ENCODE results near the gene TRPC1. TPM values are rescaled to one million over a fixed set of nuclear protein-coding genes. Genes with fewer than 3 reads are reported as not detected.
A peak's percentile ranks its signal among the peaks of the same experiment; 100 is the strongest.

TRPC1 gene
- total RNA-seq, 2 experiments from 2014 or later: 2.8 to 3.8 TPM

DNA sequence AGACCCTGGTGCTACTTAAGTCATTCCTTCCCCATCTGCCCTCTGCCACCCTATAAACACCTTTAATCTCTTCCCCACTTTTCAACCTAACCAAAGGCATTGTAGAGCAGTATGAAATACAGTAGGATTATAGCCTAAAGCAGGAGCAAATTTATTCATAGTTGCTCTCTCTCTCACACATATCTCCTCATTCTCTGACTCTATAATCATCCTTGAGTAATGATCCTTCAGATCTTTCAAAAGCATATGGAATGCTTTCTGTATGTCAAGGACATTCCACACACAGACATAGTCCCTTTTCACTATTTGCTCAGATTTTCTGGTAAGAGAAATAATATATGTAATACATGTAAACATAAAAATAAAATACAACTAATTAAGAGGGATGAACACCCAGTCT is 54.1 kb downstream of the TRPC1 start:
- Mint-ChIP-seq H3K4me1 (ENCODE audit: low read depth) (no peaks in the 10 kb centered on the region), H3K27ac (no peak overlapping the region), H3K36me3 (peaks cover 7% of the 10 kb centered on the region), H3K9me3 (peaks cover 3% of the 10 kb centered on the region), H3K27me3 (no peaks in the 10 kb centered on the region), H3K4me3 (no peak overlapping the region)
- intact Hi-C loops (cut with micrococcal nuclease): no loop called here
- CTCF ChIA-PET: no interaction called here
- POLR2A ChIA-PET: no interaction called here
- DNase-seq: no peak

DNA sequence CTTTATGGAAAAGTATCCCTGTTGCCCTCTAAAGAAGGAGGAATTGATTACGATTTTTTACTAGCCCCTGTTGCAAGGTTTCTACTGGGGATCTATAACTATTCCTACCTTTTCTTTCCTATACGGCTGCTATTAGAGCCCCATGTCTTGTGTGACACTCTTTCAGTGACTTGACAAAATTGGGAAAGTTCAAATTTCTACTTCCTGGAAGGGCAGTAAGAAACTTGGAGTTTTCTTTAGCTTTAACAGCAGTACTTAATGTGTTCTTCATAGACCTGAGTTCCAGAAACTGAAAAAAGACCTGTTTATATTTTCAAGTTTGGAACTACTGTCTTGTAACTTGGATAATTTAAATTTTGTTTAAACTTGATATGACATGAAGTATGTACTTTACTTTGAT is 54.7 kb downstream of the TRPC1 start:
- Mint-ChIP-seq H3K9me3 (no peaks in the 10 kb centered on the region), H3K27me3 (no peaks in the 10 kb centered on the region), H3K27ac (no peak overlapping the region), H3K36me3 (peaks cover 4% of the 10 kb centered on the region), H3K4me3 (no peak overlapping the region), H3K4me1 (ENCODE audit: low read depth) (no peaks in the 10 kb centered on the region)
- DNase-seq: no peak
- intact Hi-C loops (cut with micrococcal nuclease): no loop called here
- CTCF ChIA-PET: no interaction called here
- POLR2A ChIA-PET: no interaction called here

DNA sequence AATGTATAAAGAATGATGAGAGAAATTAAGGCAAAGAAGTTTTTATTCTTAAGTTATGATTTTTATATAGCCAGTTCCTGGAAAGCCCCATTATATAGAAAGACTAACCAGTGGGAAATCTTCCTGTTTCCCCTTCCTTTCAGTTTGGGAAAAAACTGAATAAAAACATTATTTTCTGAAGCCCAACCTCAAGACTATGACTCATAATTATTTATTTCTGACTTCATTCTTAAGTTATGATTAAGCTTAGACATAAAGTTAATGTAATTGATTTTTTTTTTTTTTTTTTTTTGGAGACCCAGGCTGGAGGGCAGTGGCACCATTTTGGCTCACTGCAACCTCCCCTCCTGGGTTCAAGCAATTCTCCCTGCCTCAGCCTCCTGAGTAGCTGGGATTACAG is 55.8 kb downstream of the TRPC1 start:
- intact Hi-C loops (cut with micrococcal nuclease): no loop called here
- Mint-ChIP-seq H3K4me1 (ENCODE audit: low read depth) (no peaks in the 10 kb centered on the region), H3K9me3 (no peaks in the 10 kb centered on the region), H3K27ac (no peak overlapping the region), H3K36me3 (peaks cover 3% of the 10 kb centered on the region), H3K27me3 (no peaks in the 10 kb centered on the region), H3K4me3 (no peak overlapping the region)
- ChIA-PET POLR2A (no interaction called here), CTCF (no interaction called here)
- no peak for DNase-seq

DNA sequence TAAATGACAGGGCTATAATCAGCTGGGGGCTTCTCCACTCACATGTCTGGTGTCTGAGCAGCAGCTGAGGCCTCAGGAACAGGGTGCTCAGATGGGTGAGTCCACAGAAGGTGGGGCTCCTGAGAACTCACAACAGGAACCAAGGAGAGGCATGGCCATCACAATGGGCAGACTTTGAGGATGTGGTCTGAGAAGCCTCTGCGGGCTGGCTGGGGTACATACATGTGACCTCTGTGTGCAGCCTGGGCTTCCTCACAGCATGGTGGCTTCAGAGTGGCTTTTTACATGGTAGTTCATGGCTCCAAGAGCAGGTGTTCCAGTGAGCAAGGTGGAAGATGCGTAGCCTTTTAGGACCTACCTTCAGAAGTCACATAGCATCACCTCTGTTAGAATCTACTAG is 58.8 kb downstream of the TRPC1 start:
- no peak for DNase-seq
- CTCF ChIA-PET: no interaction called here
- Mint-ChIP-seq H3K4me1 (ENCODE audit: low read depth) (no peaks in the 10 kb centered on the region), H3K27ac (no peak overlapping the region), H3K9me3 (no peaks in the 10 kb centered on the region), H3K27me3 (no peaks in the 10 kb centered on the region), H3K36me3 (peaks cover 5% of the 10 kb centered on the region), H3K4me3 (no peak overlapping the region)
- intact Hi-C loops (cut with micrococcal nuclease): no loop called here
- POLR2A ChIA-PET: no interaction called here

DNA sequence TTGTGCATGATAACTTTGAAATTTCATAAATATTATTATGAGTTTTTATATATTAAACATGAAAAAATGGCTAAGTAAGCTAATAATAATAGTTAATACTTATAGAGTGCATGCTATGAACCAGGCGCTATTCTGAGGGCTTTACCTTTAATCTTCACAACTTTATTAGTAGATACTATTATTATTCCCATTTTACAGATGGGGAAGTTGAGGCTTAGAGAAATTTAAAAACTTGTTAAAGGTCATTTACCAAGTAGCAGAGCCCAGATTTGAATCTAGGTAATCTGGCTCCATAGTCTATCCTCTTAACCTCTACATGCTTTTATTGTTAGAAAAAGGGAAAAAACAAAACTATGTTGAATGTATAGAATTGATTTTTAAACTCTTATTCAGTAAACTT is 60.4 kb downstream of the TRPC1 start:
- H3K27me3 Mint-ChIP-seq: no peaks in the 10 kb centered on the region
- CTCF ChIA-PET: interaction anchor here (1.3 kb wide), 1 partner anchor 8 kb away, joined by 3 read pairs; no protein-coding TSS in a partner anchor
- H3K27ac Mint-ChIP-seq: no peak overlapping the region
- H3K4me1 Mint-ChIP-seq (ENCODE audit: low read depth): no peaks in the 10 kb centered on the region
- no peak for DNase-seq
- POLR2A ChIA-PET: no interaction called here
- H3K4me3 Mint-ChIP-seq: no peak overlapping the region
- intact Hi-C loops (cut with micrococcal nuclease): no loop called here
- no peaks in the 10 kb centered on the region for H3K9me3 Mint-ChIP-seq
- peaks cover 5% of the 10 kb centered on the region for H3K36me3 Mint-ChIP-seq

DNA sequence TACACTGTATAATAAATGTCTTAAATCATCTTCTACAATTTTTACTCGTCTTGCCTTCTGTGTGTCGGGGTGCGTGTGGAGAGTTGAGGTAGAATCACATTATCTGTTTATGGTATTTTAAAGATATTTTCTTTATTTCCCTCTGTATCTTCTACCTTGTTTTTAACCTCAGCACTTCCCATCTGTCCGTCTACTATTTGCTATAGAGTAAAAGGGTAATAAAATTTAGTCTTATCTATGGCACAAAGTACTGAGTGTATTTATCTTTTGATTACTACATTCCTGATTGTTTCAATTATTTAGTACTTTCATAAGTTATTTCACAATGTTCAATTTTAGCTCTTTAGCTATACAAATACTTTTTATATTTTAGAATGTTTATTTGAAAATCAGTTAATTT is 62.2 kb downstream of the TRPC1 start:
- Mint-ChIP-seq H3K4me1 (ENCODE audit: low read depth) (no peaks in the 10 kb centered on the region), H3K36me3 (peaks cover 5% of the 10 kb centered on the region), H3K4me3 (no peak overlapping the region), H3K9me3 (no peaks in the 10 kb centered on the region), H3K27ac (no peak overlapping the region), H3K27me3 (no peaks in the 10 kb centered on the region)
- no peak for DNase-seq
- ChIA-PET CTCF (no interaction called here), POLR2A (no interaction called here)
- intact Hi-C loops (cut with micrococcal nuclease): no loop called here

DNA sequence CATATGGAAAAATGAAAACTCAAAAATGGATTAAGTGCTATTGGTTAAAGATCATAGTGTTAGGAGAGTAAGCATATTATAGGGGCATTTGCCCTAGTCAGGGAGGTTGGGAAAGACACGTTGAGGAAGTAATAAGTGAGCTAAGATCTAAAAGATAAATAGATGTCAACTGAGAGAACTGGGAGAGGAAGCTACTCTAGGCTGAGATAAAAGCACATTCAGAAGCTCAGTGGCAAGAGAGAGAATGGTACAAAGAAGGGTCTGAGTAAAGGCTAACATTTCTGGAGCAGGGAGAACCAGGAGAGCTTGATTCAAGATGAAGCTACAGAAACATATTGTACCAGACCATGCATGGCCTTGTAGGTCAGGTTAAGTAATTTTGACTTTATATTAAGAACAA is 63.9 kb downstream of the TRPC1 start:
- no peaks in the 10 kb centered on the region for H3K4me1 Mint-ChIP-seq (ENCODE audit: low read depth)
- no peak overlapping the region for H3K4me3 Mint-ChIP-seq
- DNase-seq: no peak
- H3K36me3 Mint-ChIP-seq: peaks cover 2% of the 10 kb centered on the region
- no peaks in the 10 kb centered on the region for H3K27me3 Mint-ChIP-seq
- POLR2A ChIA-PET: no interaction called here
- H3K9me3 Mint-ChIP-seq: no peaks in the 10 kb centered on the region
- CTCF ChIA-PET: interaction anchor here (2.2 kb wide), 1 partner anchor 41 kb away, joined by 5 read pairs; no protein-coding TSS in a partner anchor
- intact Hi-C loops (cut with micrococcal nuclease): no loop called here
- no peak overlapping the region for H3K27ac Mint-ChIP-seq

DNA sequence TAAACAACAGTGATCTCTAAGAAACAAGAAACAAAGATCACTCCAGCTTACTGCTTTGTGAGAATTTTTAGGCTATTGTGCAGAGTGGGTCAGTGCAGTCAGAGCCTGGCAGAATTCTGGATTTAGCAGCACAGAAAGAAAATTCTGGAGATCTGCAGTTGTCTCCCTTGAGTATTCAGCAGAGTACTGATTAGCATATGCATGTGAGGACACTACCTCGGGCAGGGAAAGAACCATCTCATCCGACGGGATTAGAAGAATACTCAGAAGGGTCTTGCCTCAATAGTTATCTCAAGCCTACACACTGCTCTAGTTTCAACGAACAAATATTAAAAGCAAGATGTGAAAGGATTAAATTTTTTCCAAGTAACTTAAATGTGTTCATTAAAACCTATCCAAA is 70.7 kb downstream of the TRPC1 start:
- no peak for DNase-seq
- Mint-ChIP-seq H3K27ac (no peak overlapping the region), H3K9me3 (no peaks in the 10 kb centered on the region), H3K4me1 (ENCODE audit: low read depth) (no peaks in the 10 kb centered on the region), H3K4me3 (no peak overlapping the region), H3K27me3 (no peaks in the 10 kb centered on the region), H3K36me3 (no peaks in the 10 kb centered on the region)
- POLR2A ChIA-PET: no interaction called here
- intact Hi-C loops (cut with micrococcal nuclease): no loop called here
- CTCF ChIA-PET: no interaction called here

DNA sequence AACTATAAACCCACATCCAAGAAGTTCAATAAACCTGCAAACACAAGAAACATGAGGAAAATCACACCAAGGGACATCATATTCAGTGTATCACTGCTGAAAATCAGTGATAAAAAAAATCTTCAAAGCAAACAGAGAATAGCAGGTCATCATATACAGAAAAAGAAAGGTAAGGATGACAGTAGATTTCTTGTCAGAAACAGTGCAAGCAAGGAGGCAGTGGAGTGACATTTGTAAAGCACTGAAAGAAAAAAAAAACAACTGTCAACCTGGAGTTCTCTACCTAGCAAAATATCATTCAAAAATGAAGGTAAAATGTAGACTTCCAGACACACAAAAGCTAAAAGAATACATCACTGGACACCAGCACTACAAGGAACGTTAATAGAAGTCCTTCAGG is 71.5 kb downstream of the TRPC1 start:
- no peak for DNase-seq
- Mint-ChIP-seq H3K9me3 (no peaks in the 10 kb centered on the region), H3K36me3 (no peaks in the 10 kb centered on the region), H3K27ac (no peak overlapping the region), H3K4me3 (no peak overlapping the region), H3K27me3 (no peaks in the 10 kb centered on the region), H3K4me1 (ENCODE audit: low read depth) (no peaks in the 10 kb centered on the region)
- intact Hi-C loops (cut with micrococcal nuclease): no loop called here
- ChIA-PET POLR2A (no interaction called here), CTCF (no interaction called here)

DNA sequence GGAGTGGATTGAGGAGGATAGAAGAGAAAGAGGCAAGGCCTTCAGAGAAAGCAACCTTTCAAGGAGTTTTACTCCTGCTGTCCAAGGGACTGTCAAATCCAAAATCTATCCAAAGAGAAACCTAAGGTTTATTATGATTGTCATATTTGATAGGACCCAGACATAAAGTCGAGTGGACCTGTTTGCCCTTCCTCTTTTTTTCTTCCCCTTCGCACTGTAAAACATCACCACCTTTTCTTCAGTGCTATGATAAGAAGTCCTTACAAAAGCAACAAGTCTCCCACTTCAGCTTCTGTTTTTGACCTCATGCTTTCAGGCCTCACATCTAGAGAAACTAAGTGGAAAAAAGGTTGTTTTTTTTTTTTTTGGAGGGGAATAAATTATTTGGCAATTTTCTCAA is 73.0 kb downstream of the TRPC1 start:
- H3K9me3 Mint-ChIP-seq: no peaks in the 10 kb centered on the region
- no peaks in the 10 kb centered on the region for H3K36me3 Mint-ChIP-seq
- H3K4me1 Mint-ChIP-seq (ENCODE audit: low read depth): no peaks in the 10 kb centered on the region
- POLR2A ChIA-PET: no interaction called here
- intact Hi-C loops (cut with micrococcal nuclease): no loop called here
- H3K27me3 Mint-ChIP-seq: no peaks in the 10 kb centered on the region
- H3K27ac Mint-ChIP-seq: no peak overlapping the region
- no peak overlapping the region for H3K4me3 Mint-ChIP-seq
- no peak for DNase-seq
- CTCF ChIA-PET: no interaction called here

DNA sequence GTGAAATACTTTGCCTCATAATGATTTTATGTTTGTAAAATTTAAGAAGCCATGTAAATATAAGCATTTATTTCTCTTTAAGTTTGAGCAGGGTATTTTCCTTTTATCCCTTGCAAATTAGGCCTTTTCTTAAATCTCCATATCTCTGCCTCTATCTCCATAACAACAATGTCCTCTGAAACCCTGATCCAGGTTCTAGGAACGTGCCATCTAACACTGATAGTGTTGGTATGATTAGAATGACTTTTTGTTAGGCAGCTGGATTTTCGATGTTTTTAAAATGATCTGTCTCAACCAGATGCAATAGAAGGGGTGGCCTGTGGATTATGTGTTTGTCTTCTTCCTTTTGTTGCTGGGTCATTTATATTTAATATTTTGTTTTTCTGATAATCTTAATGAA is 77.9 kb downstream of the TRPC1 start:
- Mint-ChIP-seq H3K27me3 (no peaks in the 10 kb centered on the region), H3K36me3 (no peaks in the 10 kb centered on the region), H3K4me3 (no peak overlapping the region), H3K9me3 (no peaks in the 10 kb centered on the region), H3K4me1 (ENCODE audit: low read depth) (no peaks in the 10 kb centered on the region), H3K27ac (no peak overlapping the region)
- CTCF ChIA-PET: no interaction called here
- no peak for DNase-seq
- intact Hi-C loops (cut with micrococcal nuclease): no loop called here
- POLR2A ChIA-PET: no interaction called here

DNA sequence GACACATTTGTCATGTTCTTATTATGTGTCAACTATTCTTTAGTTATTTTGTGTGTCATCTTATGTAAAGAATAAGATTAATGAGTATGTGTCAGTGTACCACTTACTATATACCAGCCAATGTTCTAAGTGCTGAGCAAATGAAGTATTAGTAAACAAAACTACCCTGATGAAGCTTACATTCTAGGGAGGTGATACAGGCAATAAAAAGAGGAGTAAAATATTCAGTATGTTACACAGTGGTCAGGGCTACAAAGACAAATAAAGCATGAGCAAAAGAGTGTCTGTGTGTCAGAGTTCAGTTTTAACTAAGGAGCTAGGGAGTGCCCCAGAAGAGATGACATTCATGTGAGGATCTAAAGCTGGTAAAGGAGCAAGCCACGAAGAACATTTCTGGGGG is 79.1 kb downstream of the TRPC1 start:
- Mint-ChIP-seq H3K27ac (no peak overlapping the region), H3K4me3 (no peak overlapping the region), H3K4me1 (ENCODE audit: low read depth) (peaks cover under 1% of the 10 kb centered on the region), H3K9me3 (no peaks in the 10 kb centered on the region), H3K27me3 (no peaks in the 10 kb centered on the region), H3K36me3 (no peaks in the 10 kb centered on the region)
- intact Hi-C loops (cut with micrococcal nuclease): no loop called here
- ChIA-PET CTCF (no interaction called here), POLR2A (no interaction called here)
- DNase-seq: no peak

DNA sequence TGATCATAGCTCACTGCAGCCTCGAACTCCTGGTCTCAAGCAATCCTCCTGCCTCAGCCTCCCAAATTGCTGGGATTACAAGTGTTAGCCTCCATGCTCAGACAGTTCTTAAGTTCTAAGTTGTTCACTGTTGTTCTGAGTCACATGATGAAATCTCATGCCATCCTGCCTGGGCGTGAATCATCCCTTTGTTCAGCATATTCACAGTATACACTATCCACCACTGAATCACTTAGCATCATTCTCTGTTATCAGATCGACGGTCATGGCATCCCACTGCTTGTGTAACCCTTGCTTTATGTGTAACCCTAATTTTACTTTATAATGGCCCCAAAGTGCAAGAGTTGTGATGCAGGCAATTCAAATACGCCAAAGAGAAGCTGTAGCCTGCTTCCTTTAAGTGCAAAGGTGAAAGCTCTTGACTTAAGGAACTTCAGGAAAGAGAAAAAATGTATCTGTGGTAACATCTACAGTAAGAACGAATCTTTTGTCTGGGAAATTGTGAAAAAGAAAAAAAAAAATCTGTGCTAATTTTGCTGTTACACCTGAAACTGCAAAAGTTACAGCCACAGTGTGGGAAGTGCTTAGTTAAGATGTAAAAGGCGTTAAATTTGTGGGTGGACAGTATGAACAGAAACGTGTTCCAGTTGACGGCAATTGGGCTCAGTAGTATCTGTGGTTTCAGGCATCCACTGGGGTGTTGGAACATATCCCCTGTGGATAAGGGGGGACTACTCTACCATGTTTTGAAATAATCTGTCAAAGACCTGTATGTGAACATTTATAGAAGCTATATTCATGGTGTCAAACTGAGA is 84.5 kb downstream of the TRPC1 start:
- H3K4me3 Mint-ChIP-seq: no peak overlapping the region
- peaks cover 6% of the 10 kb centered on the region for H3K27me3 Mint-ChIP-seq
- H3K27ac Mint-ChIP-seq: peak overlapping the region; percentile 30
- peaks cover 9% of the 10 kb centered on the region for H3K4me1 Mint-ChIP-seq (ENCODE audit: low read depth)
- ChIA-PET CTCF (interaction anchor here (1.4 kb wide), 1 partner anchor 221 kb away, joined by 4 read pairs; no protein-coding TSS in a partner anchor), POLR2A (interaction anchor here (1.1 kb wide), 1 partner anchor 9 kb away, joined by 5 read pairs; no protein-coding TSS in a partner anchor)
- no peaks in the 10 kb centered on the region for H3K36me3 Mint-ChIP-seq
- intact Hi-C loops (cut with micrococcal nuclease): no loop called here
- H3K9me3 Mint-ChIP-seq: no peaks in the 10 kb centered on the region
- DNase-seq: peak; percentile 55

All from activated CD4-positive, alpha-beta memory T cell treated with anti-CD3 and anti-CD28 coated beads for 36 hours (primary cell).